ENCODE measurements around the gene ADGRV1.
"Not testable (repeated sequence)": the region's sequence is repeated elsewhere in the genome, so short reads cannot be mapped to it uniquely, and the experiment has no call there.

The ADGRV1 gene

GRCh38 chr5:90949469-90950358 lies 391.1 kb downstream of the ADGRV1 start:
- Histone ChIP-seq H3K9me3 (ENCODE audit: control insufficient read depth, insufficient read depth, low read length) (no peaks in the 10 kb centered on the region), H3K4me1 (ENCODE audit: control insufficient read depth, insufficient read depth, low read length) (no peaks in the 10 kb centered on the region), H3K36me3 (ENCODE audit: control insufficient read depth, insufficient read depth, low read length) (no peaks in the 10 kb centered on the region), H3K9ac (ENCODE audit: low read depth, low read length) (no peak overlapping the region), H3K27me3 (ENCODE audit: control insufficient read depth, insufficient read depth, low read length) (no peaks in the 10 kb centered on the region), H3K4me3 (ENCODE audit: low read depth, low read length) (no peak overlapping the region)

GRCh38 chr5:90955001-90955635 lies 396.5 kb downstream of the ADGRV1 start:
- H3K4me1 ChIP-seq (ENCODE audit: control insufficient read depth, insufficient read depth, low read length) = no peaks in the 10 kb centered on the region
- H3K27me3 ChIP-seq (ENCODE audit: control insufficient read depth, insufficient read depth, low read length) = no peaks in the 10 kb centered on the region
- H3K9ac ChIP-seq (ENCODE audit: low read depth, low read length) = no peak overlapping the region
- H3K4me3 ChIP-seq (ENCODE audit: low read depth, low read length) = no peak overlapping the region
- no peaks in the 10 kb centered on the region for H3K9me3 ChIP-seq (ENCODE audit: control insufficient read depth, insufficient read depth, low read length)
- H3K36me3 ChIP-seq (ENCODE audit: control insufficient read depth, insufficient read depth, low read length) = no peaks in the 10 kb centered on the region

DNA sequence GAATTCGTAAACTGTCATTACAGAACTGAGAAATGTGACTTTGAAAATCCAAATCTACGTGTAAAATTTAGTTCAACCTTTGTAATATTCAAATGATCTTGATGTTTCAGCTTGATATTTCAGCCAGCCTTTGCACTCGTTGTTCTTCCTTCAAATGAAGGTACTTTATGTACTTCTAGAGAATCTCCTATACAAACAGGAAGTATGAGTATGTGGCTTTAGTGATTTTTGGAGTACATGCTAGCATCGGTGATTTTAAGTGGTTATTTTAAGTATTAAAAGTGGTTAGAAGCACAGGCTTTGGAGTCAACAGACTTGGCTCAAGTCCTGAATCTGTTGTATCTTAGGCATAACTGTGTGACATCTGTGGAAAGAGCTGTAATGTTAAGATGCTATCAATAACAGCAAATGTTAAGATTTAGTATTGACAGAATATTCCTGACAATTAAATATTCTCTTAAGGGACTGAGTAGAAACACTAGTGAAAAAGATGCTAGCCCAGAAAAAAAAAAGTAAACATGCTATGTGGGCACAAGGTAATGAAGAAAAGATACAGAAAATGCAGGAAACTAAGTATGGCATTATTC lies 398.0 kb downstream of the ADGRV1 start:
- H3K9ac ChIP-seq (ENCODE audit: low read depth, low read length) = no peak overlapping the region

GRCh38 chr5:90957906-90958305 lies 399.3 kb downstream of the ADGRV1 start:
- H3K9ac ChIP-seq (ENCODE audit: low read depth, low read length) = no peak overlapping the region
- H3K36me3 ChIP-seq (ENCODE audit: control insufficient read depth, insufficient read depth, low read length) = no peaks in the 10 kb centered on the region
- H3K27me3 ChIP-seq (ENCODE audit: control insufficient read depth, insufficient read depth, low read length) = no peaks in the 10 kb centered on the region
- H3K9me3 ChIP-seq (ENCODE audit: control insufficient read depth, insufficient read depth, low read length) = no peaks in the 10 kb centered on the region
- H3K4me1 ChIP-seq (ENCODE audit: control insufficient read depth, insufficient read depth, low read length) = no peaks in the 10 kb centered on the region
- H3K4me3 ChIP-seq (ENCODE audit: low read depth, low read length) = no peak overlapping the region

More for the DNA sequence above, 398.0 kb downstream of the ADGRV1 start:
- H3K9me3 ChIP-seq (ENCODE audit: control insufficient read depth, insufficient read depth, low read length) = no peaks in the 10 kb centered on the region
- no peaks in the 10 kb centered on the region for H3K4me1 ChIP-seq (ENCODE audit: control insufficient read depth, insufficient read depth, low read length)
- H3K4me3 ChIP-seq (ENCODE audit: low read depth, low read length) = no peak overlapping the region
- H3K36me3 ChIP-seq (ENCODE audit: control insufficient read depth, insufficient read depth, low read length) = no peaks in the 10 kb centered on the region
- H3K27me3 ChIP-seq (ENCODE audit: control insufficient read depth, insufficient read depth, low read length) = no peaks in the 10 kb centered on the region

GRCh38 chr5:90959262-90959661 lies 400.7 kb downstream of the ADGRV1 start:
- no peaks in the 10 kb centered on the region for H3K27me3 ChIP-seq (ENCODE audit: control insufficient read depth, insufficient read depth, low read length)
- H3K4me1 ChIP-seq (ENCODE audit: control insufficient read depth, insufficient read depth, low read length) = no peaks in the 10 kb centered on the region
- H3K36me3 ChIP-seq (ENCODE audit: control insufficient read depth, insufficient read depth, low read length) = no peaks in the 10 kb centered on the region
- H3K9me3 ChIP-seq (ENCODE audit: control insufficient read depth, insufficient read depth, low read length) = no peaks in the 10 kb centered on the region
- no peak overlapping the region for H3K9ac ChIP-seq (ENCODE audit: low read depth, low read length)
- no peak overlapping the region for H3K4me3 ChIP-seq (ENCODE audit: low read depth, low read length)

DNA sequence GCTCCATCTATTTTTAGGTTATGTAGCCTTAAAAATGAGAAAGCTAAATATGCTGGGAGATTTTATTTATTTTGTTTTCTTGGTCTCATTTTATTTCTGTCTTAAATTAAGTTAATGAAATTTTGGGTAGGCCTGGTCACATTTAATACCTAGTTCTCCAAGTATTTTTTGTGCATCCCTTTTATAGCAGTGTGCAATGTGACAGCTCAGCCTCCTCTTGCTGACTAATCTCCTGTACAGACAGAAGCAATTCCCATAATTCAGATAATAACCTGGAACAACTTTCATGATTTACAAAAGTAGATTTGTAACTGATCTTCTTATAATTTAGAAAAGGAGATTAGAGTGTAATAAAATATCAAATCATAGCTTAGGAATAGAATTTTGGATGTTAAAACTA lies 403.9 kb downstream of the ADGRV1 start:
- Histone ChIP-seq H3K4me1 (ENCODE audit: control insufficient read depth, insufficient read depth, low read length) (no peaks in the 10 kb centered on the region), H3K9me3 (ENCODE audit: control insufficient read depth, insufficient read depth, low read length) (no peaks in the 10 kb centered on the region)

DNA sequence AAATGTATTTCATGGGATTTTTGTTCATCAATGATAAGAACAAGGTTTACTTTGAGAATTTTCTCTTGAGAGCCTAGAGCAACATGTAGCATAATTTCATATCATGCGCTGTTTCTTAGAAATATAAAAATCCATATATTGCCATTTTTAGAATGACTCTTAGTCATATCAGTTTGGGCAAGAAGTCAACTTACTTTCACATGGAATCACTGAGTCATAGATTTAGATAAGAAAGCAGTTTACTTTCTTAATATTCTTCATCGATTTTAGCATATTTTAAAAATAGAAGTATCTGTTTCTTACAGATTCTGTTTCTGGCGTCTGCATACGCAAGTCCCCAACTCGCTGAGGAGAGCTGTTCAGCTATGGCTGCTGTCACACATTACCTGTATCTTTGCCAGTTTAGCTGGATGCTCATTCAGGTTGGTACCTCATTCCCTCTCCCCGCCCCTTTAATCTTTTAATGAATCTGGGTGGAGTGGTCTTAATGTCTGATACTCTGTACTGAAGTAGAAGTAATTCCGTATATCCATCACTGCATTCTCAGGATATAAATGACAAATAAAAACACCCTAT lies 406.6 kb downstream of the ADGRV1 start:
- H3K27me3 ChIP-seq (ENCODE audit: control insufficient read depth, insufficient read depth, low read length) = no peaks in the 10 kb centered on the region
- no peak overlapping the region for H3K9ac ChIP-seq (ENCODE audit: low read depth, low read length)
- peaks cover 3% of the 10 kb centered on the region for H3K9me3 ChIP-seq (ENCODE audit: control insufficient read depth, insufficient read depth, low read length)
- no peak overlapping the region for H3K4me3 ChIP-seq (ENCODE audit: low read depth, low read length)
- H3K36me3 ChIP-seq (ENCODE audit: control insufficient read depth, insufficient read depth, low read length) = peaks cover 4% of the 10 kb centered on the region
- H3K4me1 ChIP-seq (ENCODE audit: control insufficient read depth, insufficient read depth, low read length) = no peaks in the 10 kb centered on the region

More for the DNA sequence above, 403.9 kb downstream of the ADGRV1 start:
- Histone ChIP-seq H3K4me3 (ENCODE audit: low read depth, low read length) (no peak overlapping the region), H3K9ac (ENCODE audit: low read depth, low read length) (no peak overlapping the region), H3K27me3 (ENCODE audit: control insufficient read depth, insufficient read depth, low read length) (no peaks in the 10 kb centered on the region), H3K36me3 (ENCODE audit: control insufficient read depth, insufficient read depth, low read length) (no peaks in the 10 kb centered on the region)

GRCh38 chr5:90967443-90967842 lies 408.8 kb downstream of the ADGRV1 start:
- Histone ChIP-seq H3K4me3 (ENCODE audit: low read depth, low read length) (no peak overlapping the region), H3K36me3 (ENCODE audit: control insufficient read depth, insufficient read depth, low read length) (peaks cover 4% of the 10 kb centered on the region), H3K9ac (ENCODE audit: low read depth, low read length) (no peak overlapping the region), H3K27me3 (ENCODE audit: control insufficient read depth, insufficient read depth, low read length) (no peaks in the 10 kb centered on the region), H3K4me1 (ENCODE audit: control insufficient read depth, insufficient read depth, low read length) (no peaks in the 10 kb centered on the region), H3K9me3 (ENCODE audit: control insufficient read depth, insufficient read depth, low read length) (peaks cover 3% of the 10 kb centered on the region)

GRCh38 chr5:90967851-90968250 lies 409.3 kb downstream of the ADGRV1 start:
- H3K36me3 ChIP-seq (ENCODE audit: control insufficient read depth, insufficient read depth, low read length) = peaks cover 4% of the 10 kb centered on the region
- no peaks in the 10 kb centered on the region for H3K27me3 ChIP-seq (ENCODE audit: control insufficient read depth, insufficient read depth, low read length)
- no peaks in the 10 kb centered on the region for H3K4me1 ChIP-seq (ENCODE audit: control insufficient read depth, insufficient read depth, low read length)
- peaks cover 3% of the 10 kb centered on the region for H3K9me3 ChIP-seq (ENCODE audit: control insufficient read depth, insufficient read depth, low read length)
- no peak overlapping the region for H3K4me3 ChIP-seq (ENCODE audit: low read depth, low read length)
- H3K9ac ChIP-seq (ENCODE audit: low read depth, low read length) = no peak overlapping the region

DNA sequence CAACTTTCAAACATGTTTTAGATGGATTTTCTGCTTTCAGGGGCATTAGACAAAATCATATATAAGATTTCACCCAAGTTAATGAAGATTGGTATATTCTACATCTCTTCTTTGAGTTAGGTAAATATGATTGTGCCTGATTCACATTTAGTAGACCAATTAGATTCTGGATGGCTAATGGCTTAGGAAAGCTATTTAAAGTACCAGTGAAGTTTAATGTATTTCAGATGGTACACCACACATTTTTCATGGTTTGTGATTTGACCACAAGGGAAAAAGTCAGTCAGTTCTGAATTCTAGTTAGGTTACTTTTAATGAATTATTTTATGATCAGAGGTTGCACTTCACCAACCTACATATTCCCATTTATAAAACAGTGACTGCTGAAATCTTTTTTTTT lies 409.7 kb downstream of the ADGRV1 start:
- Histone ChIP-seq H3K9me3 (ENCODE audit: control insufficient read depth, insufficient read depth, low read length) (peaks cover 3% of the 10 kb centered on the region), H3K36me3 (ENCODE audit: control insufficient read depth, insufficient read depth, low read length) (peaks cover 4% of the 10 kb centered on the region), H3K9ac (ENCODE audit: low read depth, low read length) (no peak overlapping the region), H3K27me3 (ENCODE audit: control insufficient read depth, insufficient read depth, low read length) (no peaks in the 10 kb centered on the region), H3K4me3 (ENCODE audit: low read depth, low read length) (no peak overlapping the region), H3K4me1 (ENCODE audit: control insufficient read depth, insufficient read depth, low read length) (no peaks in the 10 kb centered on the region)

- H3K27me3 ChIP-seq (ENCODE audit: control insufficient read depth, insufficient read depth, low read length); H3K9ac ChIP-seq (ENCODE audit: low read depth, low read length); H3K4me1 ChIP-seq (ENCODE audit: control insufficient read depth, insufficient read depth, low read length); H3K4me3 ChIP-seq (ENCODE audit: low read depth, low read length); H3K36me3 ChIP-seq (ENCODE audit: control insufficient read depth, insufficient read depth, low read length); H3K9me3 ChIP-seq (ENCODE audit: control insufficient read depth, insufficient read depth, low read length): not testable (repeated sequence)
Measured at GRCh38 chr5:90969945-90970344, 411.3 kb downstream of the ADGRV1 start.

Measured in iPS-15b (cell line).